CD14-positive monocyte (primary cell): Measurements from ENCODE around the gene PRDM8. TPM values are rescaled to one million over a fixed set of nuclear protein-coding genes. Genes with fewer than 3 reads are reported as not detected.
"Not testable (repeated sequence)": the region's sequence is repeated elsewhere in the genome, so short reads cannot be mapped to it uniquely, and the experiment has no call there.

Experiments
- DNase-seq, 3 donors: peaks; one replicate each; pipeline ENCODE4 v3.0.0-alpha.2; 2011 to 2022
- H2AFZ ChIP-seq: 2 replicates; pipeline ENCODE4 v1.6.0; 2012; ENCODE audit warnings: mild to moderate bottlenecking, low read depth, low read length, inconsistent platforms; ENCODE audit not compliant: insufficient read depth, poor library complexity, severe bottlenecking
- H3K27ac ChIP-seq, 2 donors: 1 replicate in 1 of 2; 2 replicates in 1 of 2; pipeline ENCODE4 v1.5.1; 2012 to 2013; ENCODE audit warnings: low read length in 2 of 2, control low read depth in 1 of 2, inconsistent platforms in 1 of 2, low read depth in 1 of 2, mild to moderate bottlenecking in 1 of 2
- H3K27me3 ChIP-seq, 2 donors: one replicate each; pipeline versions ENCODE4 v1.6.0 to v1.6.1; 2011 to 2013; ENCODE audit warnings: low read length in 2 of 2; ENCODE audit not compliant: control insufficient read depth in 2 of 2, insufficient read depth in 2 of 2
- H3K36me3 ChIP-seq, 2 donors: replicated peaks in 1 of 2; 1 replicate in 1 of 2; 2 replicates in 1 of 2; pipeline versions ENCODE4 v1.5.1 to v1.6.1; 2012 to 2013; ENCODE audit warnings: low read length in 2 of 2, control low read depth in 1 of 2, inconsistent platforms in 1 of 2, mild to moderate bottlenecking in 1 of 2; ENCODE audit not compliant: insufficient read depth in 2 of 2, control insufficient read depth in 1 of 2
- H3K4me1 ChIP-seq, 2 donors: 1 replicate in 1 of 2; 2 replicates in 1 of 2; pipeline versions ENCODE4 v1.5.1 to v1.6.1; 2012 to 2013; ENCODE audit warnings: low read length in 2 of 2, control low read depth in 1 of 2, inconsistent platforms in 1 of 2, mild to moderate bottlenecking in 1 of 2, moderate library complexity in 1 of 2; ENCODE audit not compliant: insufficient read depth in 2 of 2, control insufficient read depth in 1 of 2
- H3K4me2 ChIP-seq: replicated peaks from 2 replicates; pipeline ENCODE3; 2012; ENCODE audit warnings: low read length, moderate library complexity, mild to moderate bottlenecking; ENCODE audit not compliant: poor library complexity, severe bottlenecking; ENCODE audit errors: extremely low read depth
- H3K4me3 ChIP-seq, 3 experiments: fragments of 200-600 bp in 1 of 3; sonication (generic) in 1 of 3; replicated peaks in 1 of 3; 1 replicate in 2 of 3; 2 replicates in 1 of 3; pipeline ENCODE4 v1.5.1; 2011 to 2013; ENCODE audit warnings: low read length in 3 of 3, mild to moderate bottlenecking in 3 of 3, control low read depth in 2 of 3, low read depth in 2 of 3, inconsistent platforms in 1 of 3, moderate library complexity in 1 of 3
- H3K79me2 ChIP-seq: 2 replicates; pipeline ENCODE4 v1.6.0; 2012; ENCODE audit warnings: mild to moderate bottlenecking, control low read depth, inconsistent platforms, low read length, moderate library complexity; ENCODE audit not compliant: insufficient read depth
- H3K9ac ChIP-seq: 2 replicates; pipeline ENCODE4 v1.6.0; 2017; ENCODE audit warnings: low read length, mild to moderate bottlenecking; ENCODE audit not compliant: insufficient read depth, poor library complexity, severe bottlenecking
- H3K9me3 ChIP-seq, 2 donors: replicated peaks in 1 of 2; 1 replicate in 1 of 2; 2 replicates in 1 of 2; pipeline versions ENCODE4 v1.5.1 to v1.6.1; 2012 to 2013; ENCODE audit warnings: low read length in 2 of 2, control low read depth in 1 of 2; ENCODE audit not compliant: control insufficient read depth in 1 of 2, insufficient read depth in 1 of 2
- H4K20me1 ChIP-seq: 2 replicates; pipeline ENCODE4 v1.6.0; 2012; ENCODE audit warnings: mild to moderate bottlenecking, low read length, control low read depth, moderate library complexity; ENCODE audit not compliant: insufficient read depth
- H3K27ac Mint-ChIP-seq, 7 donors: one replicate each; pipeline ENCODE4 v1.8.0; 2020; ENCODE audit warnings: mild to moderate bottlenecking in 7 of 7, mixed read lengths in 7 of 7, moderate library complexity in 6 of 7, inconsistent platforms in 2 of 7
- H3K27me3 Mint-ChIP-seq, 3 donors: one replicate each; pipeline ENCODE4 v1.8.0; 2021 to 2022; ENCODE audit warnings: low read depth in 3 of 3, mild to moderate bottlenecking in 3 of 3, mixed read lengths in 3 of 3, moderate library complexity in 3 of 3, inconsistent platforms in 1 of 3
- H3K36me3 Mint-ChIP-seq, 2 donors: one replicate each; pipeline ENCODE4 v1.8.0; 2020; ENCODE audit warnings: mixed read lengths in 2 of 2, inconsistent platforms in 1 of 2, mild to moderate bottlenecking in 1 of 2
- H3K4me1 Mint-ChIP-seq: one replicate; pipeline ENCODE4 v1.8.0; 2020; ENCODE audit warnings: mild to moderate bottlenecking, mixed read lengths
- H3K4me3 Mint-ChIP-seq, 2 donors: one replicate each; pipeline ENCODE4 v1.8.0; 2020; ENCODE audit warnings: mild to moderate bottlenecking in 2 of 2, mixed read lengths in 2 of 2, moderate library complexity in 1 of 2
- H3K9me3 Mint-ChIP-seq, 7 donors: one replicate each; pipeline ENCODE4 v1.8.0; 2020 to 2022; ENCODE audit warnings: mixed read lengths in 7 of 7, mild to moderate bottlenecking in 6 of 7, moderate library complexity in 6 of 7, inconsistent platforms in 2 of 7
- WGBS: methylation state at CpG from one replicate; pipeline ENCODE4 v1.1.5; 2013; ENCODE audit warnings: missing lambda C conversion rate; ENCODE audit not compliant: insufficient coverage; 5-methylcytosine and 5-hydroxymethylcytosine counted together
- intact Hi-C, 2 donors: fragments of 100-400 bp; cut with micrococcal nuclease; formaldehyde crosslinking; loops; one replicate each; pipeline versions ENCODE4 v1.15.0 to v1.15.1; 2023
- polyA plus RNA-seq, 3 donors: library from polyadenylated mRNA; depleted of rRNA in 1 of 3; unstranded in 2 of 3; stranded (reverse) in 1 of 3; fragments of 300-500 nt in 2 of 3; fragments of >200 nt in 1 of 3; fragmentation: Illumina TruSeq in 2 of 3; gene quantifications; 1 replicate in 2 of 3; 2 replicates in 1 of 3; pipeline ENCODE4 v1.2.3, GENCODE V29; 2012 to 2021
- TF ChIP-seq, protein P1 (sequence below): fragments of 200-600 bp; IDR thresholded peaks from one replicate; pipeline ENCODE4 v1.8.0; 2022; ENCODE audit warnings: antibody characterized with exemption, mild to moderate bottlenecking

Gene PRDM8
- polyA plus RNA-seq, 3 donors = 0.22 to 0.77 (median 0.23) TPM

DNA sequence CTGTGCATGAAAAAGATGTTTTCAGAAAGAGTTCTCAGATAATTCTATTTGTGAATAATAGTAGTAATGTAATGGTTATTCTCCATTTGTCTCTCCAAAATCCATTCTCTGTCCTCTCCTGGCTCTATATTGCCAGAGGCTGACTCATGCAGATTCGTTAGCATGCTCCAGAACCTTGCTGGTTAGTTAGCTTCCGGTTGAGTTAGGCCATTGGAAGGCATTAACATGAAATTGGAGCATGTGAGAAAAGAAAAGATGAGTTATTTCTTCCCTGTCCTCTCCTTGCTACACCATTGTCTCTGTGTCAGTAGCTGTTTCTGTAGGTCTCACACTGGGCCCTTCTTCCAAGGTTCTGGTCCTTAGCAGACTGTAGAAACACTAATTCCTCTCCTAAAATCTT, 23.5 kb upstream of the PRDM8 start:
- Histone ChIP-seq H3K9ac (no peak overlapping the region), H2AFZ (no peak overlapping the region), H3K79me2 (no peaks in the 10 kb centered on the region), H3K4me1 (peaks cover 0 to 5% of the 10 kb centered on the region in 2 donors), H3K27ac (no peak overlapping the region), H3K4me3 (no peak overlapping the region), H4K20me1 (no peaks in the 10 kb centered on the region), H3K4me2 (no peak overlapping the region), H3K36me3 (no peaks in the 10 kb centered on the region), H3K9me3 (peaks cover under 1 to 2% of the 10 kb centered on the region in 2 donors), H3K27me3 (no peaks in the 10 kb centered on the region)
- no CpG with 5 or more reads among the region's 2 CpGs for WGBS
- intact Hi-C loops = no loop called here
- TF ChIP-seq, protein P1, sequence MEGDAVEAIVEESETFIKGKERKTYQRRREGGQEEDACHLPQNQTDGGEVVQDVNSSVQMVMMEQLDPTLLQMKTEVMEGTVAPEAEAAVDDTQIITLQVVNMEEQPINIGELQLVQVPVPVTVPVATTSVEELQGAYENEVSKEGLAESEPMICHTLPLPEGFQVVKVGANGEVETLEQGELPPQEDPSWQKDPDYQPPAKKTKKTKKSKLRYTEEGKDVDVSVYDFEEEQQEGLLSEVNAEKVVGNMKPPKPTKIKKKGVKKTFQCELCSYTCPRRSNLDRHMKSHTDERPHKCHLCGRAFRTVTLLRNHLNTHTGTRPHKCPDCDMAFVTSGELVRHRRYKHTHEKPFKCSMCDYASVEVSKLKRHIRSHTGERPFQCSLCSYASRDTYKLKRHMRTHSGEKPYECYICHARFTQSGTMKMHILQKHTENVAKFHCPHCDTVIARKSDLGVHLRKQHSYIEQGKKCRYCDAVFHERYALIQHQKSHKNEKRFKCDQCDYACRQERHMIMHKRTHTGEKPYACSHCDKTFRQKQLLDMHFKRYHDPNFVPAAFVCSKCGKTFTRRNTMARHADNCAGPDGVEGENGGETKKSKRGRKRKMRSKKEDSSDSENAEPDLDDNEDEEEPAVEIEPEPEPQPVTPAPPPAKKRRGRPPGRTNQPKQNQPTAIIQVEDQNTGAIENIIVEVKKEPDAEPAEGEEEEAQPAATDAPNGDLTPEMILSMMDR = no peak
- Mint-ChIP-seq H3K36me3 (peaks cover 0 to 3% of the 10 kb centered on the region in 2 donors), H3K9me3 (peaks cover under 1 to 8% (median 5%) of the 10 kb centered on the region in 7 donors), H3K4me1 (peaks cover 9% of the 10 kb centered on the region), H3K27me3 (peaks cover 0 to 3% (median 0%) of the 10 kb centered on the region in 3 donors), H3K27ac (no peak overlapping the region), H3K4me3 (no peak overlapping the region)
- DNase-seq = no peak

DNA sequence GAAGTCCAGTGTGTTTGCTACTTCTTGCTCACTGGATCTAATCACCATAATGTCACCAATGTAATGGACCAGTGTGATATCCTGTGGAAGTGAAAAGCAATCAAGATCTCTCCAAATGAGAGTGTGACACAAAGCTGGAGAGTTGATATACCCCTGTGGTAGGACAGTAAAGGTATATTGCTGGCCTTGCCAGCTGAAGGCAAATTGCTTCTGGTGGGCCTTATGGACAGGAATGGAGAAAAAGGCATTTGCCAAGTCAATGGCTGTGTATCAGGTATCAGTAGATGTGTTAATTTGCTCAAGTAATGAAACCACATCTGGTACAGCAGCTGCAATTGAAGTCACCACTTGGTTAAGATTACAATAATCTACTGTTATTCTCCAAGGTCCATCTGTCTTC, 19.5 kb upstream of the PRDM8 start:
- H3K4me2 ChIP-seq, H3K4me3 Mint-ChIP-seq, H3K36me3 Mint-ChIP-seq, H3K27ac ChIP-seq, H3K36me3 ChIP-seq, H3K4me1 ChIP-seq, H3K27ac Mint-ChIP-seq, H3K27me3 Mint-ChIP-seq, H3K4me1 Mint-ChIP-seq, H3K79me2 ChIP-seq, H2AFZ ChIP-seq, H3K9ac ChIP-seq, H3K27me3 ChIP-seq, H4K20me1 ChIP-seq, DNase-seq, H3K9me3 ChIP-seq, H3K4me3 ChIP-seq, intact Hi-C loops: not testable (repeated sequence)
- peaks cover 8 to 16% (median 10%) of the 10 kb centered on the region in 7 donors for H3K9me3 Mint-ChIP-seq
